ENCODE results near the gene SYNPR. TPM values are rescaled to one million over a fixed set of nuclear protein-coding genes. Genes with fewer than 3 reads are reported as not detected.

Gene SYNPR
- total RNA-seq, 1 donor from 2014 or later = 3.7 TPM

DNA sequence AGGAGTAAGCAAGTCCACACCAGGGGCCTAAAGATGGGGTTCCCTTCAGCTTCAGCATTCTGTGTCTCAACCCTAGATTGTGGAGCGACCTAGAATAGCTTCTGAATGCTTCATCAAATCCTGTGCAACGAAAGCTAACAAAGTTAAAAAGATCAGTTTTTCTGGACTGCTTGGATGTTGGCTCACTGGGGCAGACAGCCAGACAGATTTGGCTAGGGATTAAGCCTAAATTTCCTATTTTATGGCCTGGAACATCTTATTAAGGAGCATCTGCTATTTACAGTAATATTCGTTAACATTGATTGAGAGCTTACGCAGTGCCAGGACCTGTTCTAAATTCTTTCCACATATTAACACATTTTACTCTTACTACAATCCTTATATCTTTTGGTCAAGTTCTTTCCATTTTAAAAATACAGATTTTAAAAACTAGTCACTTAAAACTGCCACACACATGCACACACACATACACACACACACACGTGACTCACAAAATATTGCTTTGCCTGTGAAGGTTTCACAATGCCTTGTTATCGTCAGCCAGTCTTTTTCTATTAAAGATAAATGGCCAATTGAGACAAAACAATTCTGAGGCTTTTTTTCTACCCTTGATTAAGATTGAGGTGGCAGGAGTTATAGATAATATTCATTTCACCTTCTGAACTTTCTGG lies 201.0 kb downstream of the SYNPR start:
- H3K27ac Mint-ChIP-seq = no peak overlapping the region
- DNase-seq (ENCODE audit: low spot score in 2 of 2, unreplicated experiment in 2 of 2) = no peak
- TF ChIP-seq CTCF (IDR thresholded peaks at IDR 0.05; ENCODE audit: unreplicated experiment) = no peak
- no peak overlapping the region for H3K4me3 Mint-ChIP-seq
- peaks cover 10% of the 10 kb centered on the region for H3K4me1 Mint-ChIP-seq
- H3K9me3 Mint-ChIP-seq = no peaks in the 10 kb centered on the region
- no peaks in the 10 kb centered on the region for H3K36me3 Mint-ChIP-seq
- peaks cover 42% of the 10 kb centered on the region for H3K27me3 Mint-ChIP-seq (ENCODE audit: low read depth)

DNA sequence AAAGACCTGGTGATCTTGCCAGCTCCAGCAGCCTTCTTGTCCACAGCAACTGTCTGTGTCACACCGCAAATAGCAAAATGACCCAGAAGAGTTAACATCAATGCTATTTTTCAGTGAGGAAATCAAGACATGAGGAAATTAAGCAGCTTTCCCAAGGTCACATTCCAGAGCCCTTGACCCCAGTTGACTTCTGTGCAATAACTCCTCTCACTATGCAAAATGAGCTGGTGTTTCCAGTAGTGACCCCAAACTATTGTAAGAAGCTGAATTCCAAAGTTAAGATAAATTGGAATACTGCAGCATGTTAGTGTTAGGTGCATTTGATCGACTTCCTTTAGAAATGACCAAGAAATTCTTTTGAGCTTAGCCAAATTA lies 201.5 kb downstream of the SYNPR start:
- no peak for TF ChIP-seq CTCF (IDR thresholded peaks at IDR 0.05; ENCODE audit: unreplicated experiment)
- no peak for DNase-seq (ENCODE audit: low spot score in 2 of 2, unreplicated experiment in 2 of 2)
- no peak overlapping the region for H3K4me3 Mint-ChIP-seq
- H3K27me3 Mint-ChIP-seq (ENCODE audit: low read depth) = peaks cover 41% of the 10 kb centered on the region
- H3K36me3 Mint-ChIP-seq = no peaks in the 10 kb centered on the region
- no peaks in the 10 kb centered on the region for H3K9me3 Mint-ChIP-seq
- H3K4me1 Mint-ChIP-seq = peaks cover 10% of the 10 kb centered on the region
- no peak overlapping the region for H3K27ac Mint-ChIP-seq

GRCh38 chr3:63481627-63482026 lies 203.5 kb downstream of the SYNPR start:
- DNase-seq (ENCODE audit: low spot score in 2 of 2, unreplicated experiment in 2 of 2) = no peak
- no peak overlapping the region for H3K4me3 Mint-ChIP-seq
- TF ChIP-seq CTCF (IDR thresholded peaks at IDR 0.05; ENCODE audit: unreplicated experiment) = no peak
- H3K36me3 Mint-ChIP-seq = no peaks in the 10 kb centered on the region
- H3K9me3 Mint-ChIP-seq = peaks cover 4% of the 10 kb centered on the region
- peaks cover 35% of the 10 kb centered on the region for H3K27me3 Mint-ChIP-seq (ENCODE audit: low read depth)
- H3K27ac Mint-ChIP-seq = no peak overlapping the region
- peaks cover 10% of the 10 kb centered on the region for H3K4me1 Mint-ChIP-seq

- H3K9me3 Mint-ChIP-seq = peaks cover 4% of the 10 kb centered on the region
- no peak for DNase-seq (ENCODE audit: low spot score in 2 of 2, unreplicated experiment in 2 of 2)
- H3K27me3 Mint-ChIP-seq (ENCODE audit: low read depth) = peaks cover 29% of the 10 kb centered on the region
- H3K27ac Mint-ChIP-seq = no peak overlapping the region
- TF ChIP-seq CTCF (IDR thresholded peaks at IDR 0.05; ENCODE audit: unreplicated experiment) = no peak
- H3K4me1 Mint-ChIP-seq = peaks cover 10% of the 10 kb centered on the region
- H3K4me3 Mint-ChIP-seq = no peak overlapping the region
- H3K36me3 Mint-ChIP-seq = no peaks in the 10 kb centered on the region
Observed at GRCh38 chr3:63482341-63482740, 204.2 kb downstream of the SYNPR start.

- Mint-ChIP-seq H3K27me3 (ENCODE audit: low read depth) (peaks cover 22% of the 10 kb centered on the region), H3K9me3 (no peaks in the 10 kb centered on the region), H3K27ac (no peak overlapping the region), H3K4me1 (no peaks in the 10 kb centered on the region), H3K4me3 (no peak overlapping the region), H3K36me3 (no peaks in the 10 kb centered on the region)
- TF ChIP-seq CTCF (IDR thresholded peaks at IDR 0.05; ENCODE audit: unreplicated experiment) = no peak
- no peak for DNase-seq (ENCODE audit: low spot score in 2 of 2, unreplicated experiment in 2 of 2)
Observed at GRCh38 chr3:63492464-63492863, 214.4 kb downstream of the SYNPR start.

DNA sequence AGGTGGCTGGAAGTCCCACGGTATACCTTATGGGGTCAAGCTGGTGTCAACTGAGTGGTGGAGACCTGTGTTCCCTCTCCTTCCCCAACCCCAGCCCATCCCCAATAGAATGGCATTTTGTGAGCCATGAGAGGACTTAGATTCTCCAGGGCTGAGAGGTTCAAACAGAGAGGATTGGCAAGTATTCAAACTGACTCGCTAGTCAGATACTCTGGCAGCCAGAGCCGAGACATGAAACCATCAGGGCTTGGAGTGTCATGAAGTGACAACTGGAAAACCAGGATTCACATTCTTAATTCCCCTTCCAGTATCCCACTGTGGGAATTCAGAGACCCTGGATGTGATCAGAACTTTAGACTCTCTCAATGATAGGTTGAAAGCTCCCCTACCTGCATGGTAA lies 215.0 kb downstream of the SYNPR start:
- H3K27me3 Mint-ChIP-seq (ENCODE audit: low read depth) = peaks cover 22% of the 10 kb centered on the region
- DNase-seq (ENCODE audit: low spot score in 2 of 2, unreplicated experiment in 2 of 2) = no peak
- H3K4me1 Mint-ChIP-seq = peaks cover 5% of the 10 kb centered on the region
- TF ChIP-seq CTCF (IDR thresholded peaks at IDR 0.05; ENCODE audit: unreplicated experiment) = no peak
- no peaks in the 10 kb centered on the region for H3K36me3 Mint-ChIP-seq
- no peaks in the 10 kb centered on the region for H3K9me3 Mint-ChIP-seq
- no peak overlapping the region for H3K4me3 Mint-ChIP-seq
- H3K27ac Mint-ChIP-seq = no peak overlapping the region
